HepG2 (cell line): Measurements from ENCODE around the gene PDSS2. TPM values are rescaled to one million over a fixed set of nuclear protein-coding genes. Genes with fewer than 3 reads are reported as not detected.

Experiments used
- IRF2 ChIP-seq: IDR thresholded peaks from 2 replicates; pipeline ENCODE4 v1.6.1; 2018; ENCODE audit warnings: missing genetic modification reagents, missing compliant biosample characterization
- JUN ChIP-seq: sonication (generic); formaldehyde crosslinking; IDR thresholded peaks from 2 replicates; pipeline ENCODE4 v1.4.0; 2020; ENCODE audit warnings: mild to moderate bottlenecking, missing genetic modification reagents
- KMT2B ChIP-seq: IDR thresholded peaks from 2 replicates; pipeline ENCODE4 v1.6.1; 2016; ENCODE audit warnings: missing genetic modification reagents, missing compliant biosample characterization
- RBFOX2 ChIP-seq: fragments of 200-400 bp; formaldehyde crosslinking; IDR thresholded peaks from 2 replicates; pipeline ENCODE4 v1.6.1; 2017; ENCODE audit warnings: low read depth, mild to moderate bottlenecking, low read length
- RCOR2 ChIP-seq: IDR thresholded peaks from 2 replicates; pipeline ENCODE4 v1.6.1; 2016; ENCODE audit warnings: missing biosample characterization, missing genetic modification reagents
- REPIN1 ChIP-seq: sonication (generic); formaldehyde crosslinking; IDR thresholded peaks from 2 replicates; pipeline ENCODE4 v1.8.0; 2022; ENCODE audit warnings: missing genetic modification reagents, low read depth, mild to moderate bottlenecking, borderline replicate concordance
- SIN3A ChIP-seq: IDR thresholded peaks from 2 replicates; pipeline ENCODE4 v1.6.1; 2011; ENCODE audit warnings: low read depth, mild to moderate bottlenecking, control low read depth, low read length, borderline replicate concordance
- SMAD1 ChIP-seq: sonication (generic); formaldehyde crosslinking; IDR thresholded peaks from 2 replicates; pipeline ENCODE4 v1.4.0; 2020; ENCODE audit warnings: missing genetic modification reagents, low read depth, mild to moderate bottlenecking, borderline replicate concordance
- SMC3 ChIP-seq: IDR thresholded peaks from 2 replicates; pipeline ENCODE4 v1.6.1; 2011; ENCODE audit warnings: low read length, improper control_type of control experiment
- STAG1 ChIP-seq: sonication (generic); formaldehyde crosslinking; IDR thresholded peaks from 2 replicates; pipeline ENCODE4 v1.4.0; 2020; ENCODE audit warnings: missing genetic modification reagents
- TAF1 ChIP-seq: sonication (generic); formaldehyde crosslinking; IDR thresholded peaks from 2 replicates; pipeline ENCODE4 v1.4.0; 2020; ENCODE audit warnings: missing genetic modification reagents
- TCF7 ChIP-seq: sonication (generic); IDR thresholded peaks from 2 replicates; pipeline ENCODE4 v1.6.1; 2016; ENCODE audit warnings: antibody characterized with exemption, low read depth
- YY1 ChIP-seq: IDR thresholded peaks from 2 replicates; pipeline ENCODE4 v1.6.1; 2011; ENCODE audit warnings: low read length, low read depth, moderate library complexity, mild to moderate bottlenecking; ENCODE audit not compliant: insufficient read depth, insufficient replicate concordance
- ZFP36L1 ChIP-seq: sonication (generic); formaldehyde crosslinking; IDR thresholded peaks from 2 replicates; pipeline ENCODE4 v1.8.0; 2022; ENCODE audit warnings: mild to moderate bottlenecking, missing genetic modification reagents, moderate library complexity
- ZNF251 ChIP-seq: sonication (generic); formaldehyde crosslinking; IDR thresholded peaks from 2 replicates; pipeline ENCODE4 v1.9.0; 2021; ENCODE audit warnings: mild to moderate bottlenecking, missing genetic modification reagents
- ZNF446 ChIP-seq: sonication (generic); formaldehyde crosslinking; IDR thresholded peaks from 2 replicates; pipeline ENCODE4 v1.5.0; 2020; ENCODE audit warnings: mild to moderate bottlenecking, missing genetic modification reagents
- ZNF557 ChIP-seq: sonication (generic); formaldehyde crosslinking; IDR thresholded peaks from 2 replicates; pipeline ENCODE4 v1.4.0; 2020; ENCODE audit warnings: missing genetic modification reagents
- ZNF7 ChIP-seq: IDR thresholded peaks from 2 replicates; pipeline ENCODE4 v1.6.1; 2016; ENCODE audit warnings: missing biosample characterization, missing genetic modification reagents
- polyA plus RNA-seq, 8 experiments: library from polyadenylated mRNA; depleted of rRNA in 3 of 8; stranded (reverse) in 7 of 8; unstranded in 1 of 8; fragments of >200 nt; fragmentation: Illumina TruSeq in 4 of 8; extraction: Trizol in 4 of 8; gene quantifications; 2 replicates each; pipeline versions ENCODE4 v1.2.1 to v1.2.3, GENCODE V29; 2011 to 2016; ENCODE audit warnings: low read depth in 4 of 8, missing spikeins in 1 of 8, mixed read lengths in 1 of 8; ENCODE audit not compliant: insufficient read depth in 1 of 8
- total RNA-seq, 5 experiments: library from RNA; depleted of rRNA; stranded (reverse); fragments of >200 nt; fragmentation: Illumina TruSeq; extraction: Trizol; gene quantifications; 2 replicates each; pipeline ENCODE4 v1.2.3, GENCODE V29; 2016; ENCODE audit warnings: low read depth in 1 of 5
- TF ChIP-seq, protein P1 (sequence below): sonication (generic); formaldehyde crosslinking; IDR thresholded peaks from 2 replicates; pipeline ENCODE4 v1.4.0; 2020; ENCODE audit warnings: missing genetic modification reagents; ENCODE audit errors: not compliant biosample characterization
- TF ChIP-seq, protein P2 (sequence below): sonication (generic); formaldehyde crosslinking; IDR thresholded peaks from one replicate; pipeline ENCODE4 v1.5.1; 2020; ENCODE audit warnings: mild to moderate bottlenecking, missing genetic modification reagents; ENCODE audit errors: not compliant biosample characterization
- TF ChIP-seq, protein P3 (sequence below): sonication (generic); formaldehyde crosslinking; IDR thresholded peaks from 2 replicates; pipeline ENCODE4 v1.9.0; 2021; ENCODE audit warnings: missing genetic modification reagents, mild to moderate bottlenecking, borderline replicate concordance

PDSS2 gene
- total and polyA plus RNA-seq, 2 of the 13 experiments (the other 11 are each of a cell fraction or from before 2014, with no cell fraction given): 16.2 to 17.0 TPM

DNA sequence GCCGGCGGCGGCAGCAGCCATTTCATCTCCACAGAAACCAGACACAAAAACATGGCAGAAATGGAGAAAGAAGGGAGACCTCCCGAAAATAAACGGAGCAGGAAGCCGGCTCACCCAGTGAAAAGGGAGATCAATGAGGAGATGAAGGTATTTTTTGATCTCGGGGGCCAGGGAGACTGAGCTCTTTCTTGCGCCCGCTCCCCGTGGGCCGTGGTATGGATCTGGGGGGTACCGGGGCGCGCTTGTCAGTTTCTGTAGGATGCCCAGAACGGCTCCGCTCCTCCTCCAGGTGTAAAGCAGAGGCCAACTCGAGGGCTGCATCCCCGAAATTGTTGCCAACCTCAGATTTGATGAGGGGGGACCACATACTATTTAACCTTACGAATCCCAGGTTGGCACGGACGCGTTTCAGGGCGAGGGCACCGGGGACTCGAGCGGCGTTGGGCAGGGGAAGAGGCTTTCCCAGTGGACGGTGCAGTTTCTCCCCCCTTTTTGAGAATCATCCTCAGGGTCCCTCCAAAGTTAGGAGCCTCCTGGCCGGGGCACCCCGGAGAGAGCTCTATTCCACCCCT lies 31.3 kb upstream of the PDSS2 start (continued):
- TF ChIP-seq, protein P1, sequence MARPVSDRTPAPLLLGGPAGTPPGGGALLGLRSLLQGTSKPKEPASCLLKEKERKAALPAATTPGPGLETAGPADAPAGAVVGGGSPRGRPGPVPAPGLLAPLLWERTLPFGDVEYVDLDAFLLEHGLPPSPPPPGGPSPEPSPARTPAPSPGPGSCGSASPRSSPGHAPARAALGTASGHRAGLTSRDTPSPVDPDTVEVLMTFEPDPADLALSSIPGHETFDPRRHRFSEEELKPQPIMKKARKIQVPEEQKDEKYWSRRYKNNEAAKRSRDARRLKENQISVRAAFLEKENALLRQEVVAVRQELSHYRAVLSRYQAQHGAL: no peak
- TF ChIP-seq ZNF446 (CRISPR knock-in tag) (0 out of 2 replicates have a peak, but pooled peaks have one; percentile 22), STAG1 (CRISPR knock-in tag) (no peak; the same call in 1 of the 2 replicates), YY1 (peak; percentile 48), SMC3 (no peak), RCOR2 (CRISPR knock-in tag) (no peak), ZFP36L1 (no peak), KMT2B (CRISPR knock-in tag) (peak; percentile 29; the same call in 1 of the 2 replicates), ZNF7 (no peak), SMAD1 (CRISPR knock-in tag) (0 out of 2 replicates have a peak, but pooled peaks have one; percentile 54), RBFOX2 (0 out of 2 replicates have a peak, but pooled peaks have one; percentile 39), IRF2 (CRISPR knock-in tag) (no peak), ZNF557 (CRISPR knock-in tag) (no peak), JUN (CRISPR knock-in tag) (no peak), TAF1 (peak; percentile 3), TCF7 (no peak), SIN3A (0 out of 2 replicates have a peak, but pooled peaks have one; percentile 6), REPIN1 (CRISPR knock-in tag) (no peak), ZNF251 (CRISPR knock-in tag) (no peak)
- TF ChIP-seq, protein P2, sequence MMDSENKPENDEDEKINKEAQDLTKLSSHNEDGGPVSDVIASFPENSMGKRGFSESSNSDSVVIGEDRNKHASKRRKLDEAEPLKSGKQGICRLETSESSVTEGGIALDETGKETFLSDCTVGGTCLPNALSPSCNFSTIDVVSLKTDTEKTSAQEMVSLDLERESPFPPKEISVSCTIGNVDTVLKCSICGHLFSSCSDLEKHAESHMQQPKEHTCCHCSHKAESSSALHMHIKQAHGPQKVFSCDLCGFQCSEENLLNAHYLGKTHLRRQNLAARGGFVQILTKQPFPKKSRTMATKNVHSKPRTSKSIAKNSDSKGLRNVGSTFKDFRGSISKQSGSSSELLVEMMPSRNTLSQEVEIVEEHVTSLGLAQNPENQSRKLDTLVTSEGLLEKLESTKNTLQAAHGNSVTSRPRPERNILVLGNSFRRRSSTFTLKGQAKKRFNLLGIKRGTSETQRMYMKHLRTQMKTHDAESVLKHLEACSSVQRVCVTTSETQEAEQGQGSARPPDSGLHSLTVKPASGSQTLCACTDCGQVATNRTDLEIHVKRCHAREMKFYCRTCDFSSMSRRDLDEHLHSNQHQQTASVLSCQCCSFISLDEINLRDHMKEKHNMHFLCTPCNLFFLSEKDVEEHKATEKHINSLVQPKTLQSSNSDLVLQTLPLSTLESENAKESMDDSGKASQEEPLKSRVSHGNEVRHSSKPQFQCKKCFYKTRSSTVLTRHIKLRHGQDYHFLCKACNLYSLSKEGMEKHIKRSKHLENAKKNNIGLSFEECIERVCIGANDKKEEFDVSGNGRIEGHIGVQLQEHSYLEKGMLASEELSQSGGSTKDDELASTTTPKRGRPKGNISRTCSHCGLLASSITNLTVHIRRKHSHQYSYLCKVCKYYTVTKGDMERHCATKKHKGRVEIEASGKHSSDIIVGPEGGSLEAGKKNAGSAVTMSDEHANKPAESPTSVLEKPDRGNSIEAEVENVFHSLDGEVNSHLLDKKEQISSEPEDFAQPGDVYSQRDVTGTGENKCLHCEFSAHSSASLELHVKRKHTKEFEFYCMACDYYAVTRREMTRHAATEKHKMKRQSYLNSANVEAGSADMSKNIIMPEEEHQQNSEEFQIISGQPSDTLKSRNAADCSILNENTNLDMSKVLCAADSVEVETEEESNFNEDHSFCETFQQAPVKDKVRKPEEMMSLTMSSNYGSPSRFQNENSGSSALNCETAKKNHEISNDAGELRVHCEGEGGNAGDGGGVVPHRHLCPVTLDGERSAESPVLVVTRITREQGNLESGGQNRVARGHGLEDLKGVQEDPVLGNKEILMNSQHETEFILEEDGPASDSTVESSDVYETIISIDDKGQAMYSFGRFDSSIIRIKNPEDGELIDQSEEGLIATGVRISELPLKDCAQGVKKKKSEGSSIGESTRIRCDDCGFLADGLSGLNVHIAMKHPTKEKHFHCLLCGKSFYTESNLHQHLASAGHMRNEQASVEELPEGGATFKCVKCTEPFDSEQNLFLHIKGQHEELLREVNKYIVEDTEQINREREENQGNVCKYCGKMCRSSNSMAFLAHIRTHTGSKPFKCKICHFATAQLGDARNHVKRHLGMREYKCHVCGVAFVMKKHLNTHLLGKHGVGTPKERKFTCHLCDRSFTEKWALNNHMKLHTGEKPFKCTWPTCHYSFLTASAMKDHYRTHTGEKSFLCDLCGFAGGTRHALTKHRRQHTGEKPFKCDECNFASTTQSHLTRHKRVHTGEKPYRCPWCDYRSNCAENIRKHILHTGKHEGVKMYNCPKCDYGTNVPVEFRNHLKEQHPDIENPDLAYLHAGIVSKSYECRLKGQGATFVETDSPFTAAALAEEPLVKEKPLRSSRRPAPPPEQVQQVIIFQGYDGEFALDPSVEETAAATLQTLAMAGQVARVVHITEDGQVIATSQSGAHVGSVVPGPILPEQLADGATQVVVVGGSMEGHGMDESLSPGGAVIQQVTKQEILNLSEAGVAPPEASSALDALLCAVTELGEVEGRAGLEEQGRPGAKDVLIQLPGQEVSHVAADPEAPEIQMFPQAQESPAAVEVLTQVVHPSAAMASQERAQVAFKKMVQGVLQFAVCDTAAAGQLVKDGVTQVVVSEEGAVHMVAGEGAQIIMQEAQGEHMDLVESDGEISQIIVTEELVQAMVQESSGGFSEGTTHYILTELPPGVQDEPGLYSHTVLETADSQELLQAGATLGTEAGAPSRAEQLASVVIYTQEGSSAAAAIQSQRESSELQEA: no peak
- TF ChIP-seq, protein P3, sequence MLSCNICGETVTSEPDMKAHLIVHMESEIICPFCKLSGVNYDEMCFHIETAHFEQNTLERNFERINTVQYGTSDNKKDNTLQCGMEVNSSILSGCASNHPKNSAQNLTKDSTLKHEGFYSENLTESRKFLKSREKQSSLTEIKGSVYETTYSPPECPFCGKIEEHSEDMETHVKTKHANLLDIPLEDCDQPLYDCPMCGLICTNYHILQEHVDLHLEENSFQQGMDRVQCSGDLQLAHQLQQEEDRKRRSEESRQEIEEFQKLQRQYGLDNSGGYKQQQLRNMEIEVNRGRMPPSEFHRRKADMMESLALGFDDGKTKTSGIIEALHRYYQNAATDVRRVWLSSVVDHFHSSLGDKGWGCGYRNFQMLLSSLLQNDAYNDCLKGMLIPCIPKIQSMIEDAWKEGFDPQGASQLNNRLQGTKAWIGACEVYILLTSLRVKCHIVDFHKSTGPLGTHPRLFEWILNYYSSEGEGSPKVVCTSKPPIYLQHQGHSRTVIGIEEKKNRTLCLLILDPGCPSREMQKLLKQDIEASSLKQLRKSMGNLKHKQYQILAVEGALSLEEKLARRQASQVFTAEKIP (CRISPR knock-in tag): no peak
